T-helper 17 cell (primary cell): ENCODE results near the gene PSG3. TPM values are rescaled to one million over a fixed set of nuclear protein-coding genes. Genes with fewer than 3 reads are reported as not detected.
"Not testable (repeated sequence)": the region's sequence is repeated elsewhere in the genome, so short reads cannot be mapped to it uniquely, and the experiment has no call there.

ENCODE experiments used
- ATAC-seq: fragments of 150-1000 bp; cut with Tn5 transposase; 2 replicates; pipeline ENCODE4 v1.10.0; 2021; ENCODE audit warnings: mild to moderate bottlenecking, moderate library complexity
- DNase-seq, 3 donors: peaks; one replicate each; pipeline versions ENCODE4 v3.0.0 to v3.0.0-alpha.2; 2020 to 2021
- H3K9me3 ChIP-seq: one replicate; pipeline ENCODE4 v1.7.0; 2013; ENCODE audit warnings: low read length, mild to moderate bottlenecking; ENCODE audit not compliant: control insufficient read depth, poor library complexity, severe bottlenecking
- H3K27ac Mint-ChIP-seq: one replicate; pipeline ENCODE4 v1.8.0; 2022; ENCODE audit warnings: mild to moderate bottlenecking, moderate library complexity, mixed read lengths
- H3K27me3 Mint-ChIP-seq: one replicate; pipeline ENCODE4 v1.8.0; 2022; ENCODE audit warnings: mixed read lengths
- H3K36me3 Mint-ChIP-seq: one replicate; pipeline ENCODE4 v1.8.0; 2022; ENCODE audit warnings: low read depth, mixed read lengths
- H3K4me1 Mint-ChIP-seq: one replicate; pipeline ENCODE4 v1.8.0; 2022; ENCODE audit warnings: mild to moderate bottlenecking, mixed read lengths
- H3K4me3 Mint-ChIP-seq: one replicate; pipeline ENCODE4 v1.8.0; 2022; ENCODE audit warnings: mild to moderate bottlenecking, moderate library complexity, mixed read lengths
- total RNA-seq, 4 donors: library from RNA in 2 of 4; stranded (reverse) in 2 of 4; gene quantifications; one replicate each; pipeline ENCODE4 v1.2.3 and lab custom pipeline; 2022 to 2026

PSG3 gene
- total RNA-seq, 2 donors from 2014 or later: 0.42 to 0.65 TPM

DNA sequence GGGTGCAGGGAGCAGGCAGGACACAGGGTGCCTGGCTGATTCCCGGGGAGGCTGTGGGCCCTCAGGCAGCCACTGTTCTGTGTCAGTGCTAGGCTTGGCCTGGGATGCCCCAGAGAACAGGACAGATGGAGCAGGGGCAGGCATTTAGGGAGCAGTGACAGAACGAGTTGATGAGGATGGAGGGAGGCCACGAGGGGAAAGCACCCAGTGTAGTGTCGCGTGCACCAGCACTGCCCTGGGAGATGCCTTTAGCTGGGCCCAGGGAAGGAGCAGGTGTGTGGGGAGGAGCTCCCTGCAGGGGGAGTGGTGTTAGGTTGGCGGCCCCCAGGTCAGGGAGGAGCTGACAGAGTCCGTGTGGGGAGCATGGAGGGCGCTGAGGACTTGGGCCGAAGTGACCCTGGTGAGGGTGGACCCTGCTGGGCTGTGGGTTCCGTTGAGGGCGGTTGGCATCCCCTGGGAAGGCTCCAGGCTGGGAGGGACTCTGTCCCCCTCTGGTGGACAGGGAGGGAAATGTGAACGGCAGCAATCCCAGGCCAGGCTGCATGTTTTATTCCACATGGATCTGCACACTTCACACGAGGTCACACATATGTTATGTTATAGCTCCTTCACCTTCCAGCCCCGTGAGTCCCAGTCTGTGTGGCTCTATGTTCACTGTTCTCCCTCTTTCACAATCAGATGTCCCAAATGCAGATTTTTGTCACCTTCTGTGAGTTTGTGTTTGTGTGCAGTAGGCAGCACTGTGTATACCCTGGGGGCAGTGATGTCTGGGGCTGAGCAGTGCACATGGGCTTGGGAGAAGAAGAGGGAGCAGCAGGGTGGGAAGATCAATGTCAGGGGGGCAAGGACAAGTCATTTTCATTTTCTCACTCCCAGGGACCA is 1.7 kb upstream of the PSG3 start:
- not testable (repeated sequence) for DNase-seq, H3K36me3 Mint-ChIP-seq, H3K4me3 Mint-ChIP-seq, ATAC-seq, H3K4me1 Mint-ChIP-seq, H3K9me3 ChIP-seq, H3K27ac Mint-ChIP-seq
- peaks cover 48% of the 10 kb centered on the region for H3K27me3 Mint-ChIP-seq

DNA sequence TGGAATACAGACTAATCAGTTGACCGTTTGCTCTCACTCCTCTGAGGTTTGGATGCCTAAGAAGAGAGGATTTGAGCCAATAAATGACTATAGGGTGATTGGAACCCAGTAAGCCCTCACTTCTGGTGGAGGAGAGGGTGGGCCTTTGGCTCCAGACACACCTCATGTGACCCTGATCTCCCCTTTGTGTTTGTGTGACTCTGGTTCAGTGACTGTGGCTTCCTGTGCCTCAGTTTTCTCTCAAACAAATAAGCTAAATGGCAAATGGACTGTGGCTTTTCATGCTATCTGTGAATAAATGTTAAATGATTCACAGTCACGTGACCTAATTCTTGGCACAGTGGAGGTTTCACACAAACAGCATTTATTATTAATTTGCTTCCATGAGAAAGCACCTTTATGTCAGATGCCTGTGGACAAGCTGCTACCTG is 2.7 kb downstream of the PSG3 start:
- H3K27me3 Mint-ChIP-seq: peaks cover 60% of the 10 kb centered on the region
- DNase-seq, ATAC-seq, H3K9me3 ChIP-seq, H3K4me3 Mint-ChIP-seq, H3K36me3 Mint-ChIP-seq, H3K27ac Mint-ChIP-seq, H3K4me1 Mint-ChIP-seq: not testable (repeated sequence)

DNA sequence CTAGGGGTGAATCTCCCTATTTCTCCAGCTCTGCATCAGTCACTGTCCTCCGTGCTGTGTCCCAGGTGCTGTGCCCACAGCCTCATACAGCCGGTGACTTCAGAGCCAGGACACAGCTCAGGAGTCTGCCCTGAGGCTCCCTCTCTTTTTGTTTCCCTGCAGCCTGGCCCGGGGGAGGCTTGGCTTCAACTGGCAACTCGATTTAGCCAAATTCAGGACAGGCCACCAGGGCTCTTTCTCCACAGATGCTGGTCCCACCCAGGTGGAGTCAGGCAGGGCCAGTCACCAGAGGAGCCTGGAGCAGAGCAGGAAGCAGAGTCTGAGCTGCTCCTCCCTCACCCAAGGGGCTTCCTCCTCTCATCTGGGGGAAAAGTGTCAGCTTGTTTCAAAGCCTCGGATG is 11.9 kb downstream of the PSG3 start:
- ATAC-seq, H3K4me1 Mint-ChIP-seq, DNase-seq, H3K27ac Mint-ChIP-seq, H3K36me3 Mint-ChIP-seq, H3K4me3 Mint-ChIP-seq, H3K9me3 ChIP-seq: not testable (repeated sequence)
- peaks cover 73% of the 10 kb centered on the region for H3K27me3 Mint-ChIP-seq

DNA sequence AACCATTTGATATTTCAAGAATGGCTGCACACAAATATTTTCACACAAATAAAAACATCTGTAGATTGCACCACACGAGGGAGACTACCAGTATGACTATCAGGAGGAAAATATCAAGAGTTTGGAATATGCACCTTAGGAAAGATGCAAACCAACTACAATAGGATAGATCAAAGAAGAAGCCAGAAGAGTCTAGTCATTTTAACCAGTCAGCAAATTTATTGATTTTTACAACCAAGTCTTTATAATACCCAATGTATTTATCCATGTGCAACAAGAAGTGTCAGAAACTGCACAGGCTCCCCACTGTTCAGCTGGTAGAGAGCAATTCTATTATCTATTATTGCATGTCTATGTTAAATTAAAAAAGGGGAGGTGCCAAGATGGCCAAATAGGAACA is 26.3 kb downstream of the PSG3 start:
- not testable (repeated sequence) for DNase-seq, ATAC-seq, H3K27ac Mint-ChIP-seq, H3K36me3 Mint-ChIP-seq, H3K4me3 Mint-ChIP-seq, H3K9me3 ChIP-seq, H3K4me1 Mint-ChIP-seq
- H3K27me3 Mint-ChIP-seq: peaks cover 22% of the 10 kb centered on the region

DNA sequence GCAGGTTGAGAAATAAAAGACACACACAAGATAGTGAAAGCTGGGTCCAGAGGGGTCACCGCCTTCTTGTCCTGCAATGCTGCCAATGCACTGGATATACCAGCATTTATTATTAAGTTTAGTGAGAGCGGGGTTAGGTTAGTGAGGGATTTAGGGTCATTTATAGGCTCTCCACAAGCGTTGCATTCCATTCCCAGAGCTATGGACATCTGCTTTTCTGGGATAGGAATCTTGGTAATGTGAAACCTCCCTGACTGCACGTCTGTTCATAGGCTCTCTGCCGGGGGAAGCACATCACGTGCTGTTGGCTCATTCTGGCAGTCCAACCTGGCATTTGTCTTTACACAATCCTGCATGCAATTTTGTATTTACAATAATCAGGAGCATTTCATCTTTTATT is 27.5 kb downstream of the PSG3 start:
- not testable (repeated sequence) for H3K4me3 Mint-ChIP-seq, H3K36me3 Mint-ChIP-seq, H3K27ac Mint-ChIP-seq, H3K9me3 ChIP-seq, ATAC-seq, H3K4me1 Mint-ChIP-seq, DNase-seq
- peaks cover 22% of the 10 kb centered on the region for H3K27me3 Mint-ChIP-seq

DNA sequence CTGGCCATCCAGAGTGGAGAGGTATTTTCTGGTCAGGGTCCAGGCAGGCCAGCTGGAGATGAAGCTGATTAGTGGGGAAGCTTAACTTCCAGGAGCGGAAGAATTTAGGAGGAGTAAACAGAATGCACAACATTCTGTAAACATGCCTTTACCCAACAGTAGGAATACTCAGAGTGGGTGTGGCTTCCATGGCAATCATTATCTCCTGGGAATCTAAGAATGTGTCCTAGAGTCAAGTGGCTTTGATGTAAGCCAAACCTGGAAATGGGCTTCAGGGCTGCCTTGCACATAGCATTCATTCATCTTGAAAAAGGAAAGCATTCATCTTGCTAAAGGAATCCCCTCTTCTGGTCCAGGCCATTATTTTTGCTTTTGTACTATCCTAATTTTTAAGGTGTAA is 29.3 kb downstream of the PSG3 start:
- ATAC-seq, H3K27ac Mint-ChIP-seq, H3K4me1 Mint-ChIP-seq, H3K4me3 Mint-ChIP-seq, DNase-seq, H3K9me3 ChIP-seq, H3K36me3 Mint-ChIP-seq: not testable (repeated sequence)
- H3K27me3 Mint-ChIP-seq: peaks cover 22% of the 10 kb centered on the region

DNA sequence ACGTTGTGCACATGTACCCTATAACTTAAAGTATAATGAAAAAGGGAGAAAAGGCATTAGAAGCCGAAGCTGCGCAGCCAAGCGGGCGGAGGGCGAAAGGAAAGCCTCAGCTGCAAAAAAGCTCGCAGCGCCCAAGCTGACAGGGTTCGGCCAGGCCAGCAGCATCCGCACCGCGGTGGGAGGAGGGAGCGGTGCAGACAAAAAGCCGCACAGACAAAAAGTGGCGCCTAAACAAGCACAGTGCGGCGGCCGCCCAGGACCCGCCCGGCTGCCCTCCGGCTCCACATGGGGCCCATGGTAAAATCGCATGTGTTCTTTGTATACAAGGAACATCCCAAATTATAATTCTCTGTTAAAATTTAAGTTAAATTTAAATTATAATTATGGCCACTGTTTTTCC is 42.4 kb downstream of the PSG3 start:
- no peaks in the 10 kb centered on the region for H3K9me3 ChIP-seq
- peaks cover 50% of the 10 kb centered on the region for H3K27me3 Mint-ChIP-seq
- no peak for DNase-seq
- no peak overlapping the region for H3K27ac Mint-ChIP-seq
- no peak for ATAC-seq
- peaks cover 2% of the 10 kb centered on the region for H3K4me1 Mint-ChIP-seq
- H3K36me3 Mint-ChIP-seq: peaks cover 2% of the 10 kb centered on the region
- H3K4me3 Mint-ChIP-seq: no peak overlapping the region

DNA sequence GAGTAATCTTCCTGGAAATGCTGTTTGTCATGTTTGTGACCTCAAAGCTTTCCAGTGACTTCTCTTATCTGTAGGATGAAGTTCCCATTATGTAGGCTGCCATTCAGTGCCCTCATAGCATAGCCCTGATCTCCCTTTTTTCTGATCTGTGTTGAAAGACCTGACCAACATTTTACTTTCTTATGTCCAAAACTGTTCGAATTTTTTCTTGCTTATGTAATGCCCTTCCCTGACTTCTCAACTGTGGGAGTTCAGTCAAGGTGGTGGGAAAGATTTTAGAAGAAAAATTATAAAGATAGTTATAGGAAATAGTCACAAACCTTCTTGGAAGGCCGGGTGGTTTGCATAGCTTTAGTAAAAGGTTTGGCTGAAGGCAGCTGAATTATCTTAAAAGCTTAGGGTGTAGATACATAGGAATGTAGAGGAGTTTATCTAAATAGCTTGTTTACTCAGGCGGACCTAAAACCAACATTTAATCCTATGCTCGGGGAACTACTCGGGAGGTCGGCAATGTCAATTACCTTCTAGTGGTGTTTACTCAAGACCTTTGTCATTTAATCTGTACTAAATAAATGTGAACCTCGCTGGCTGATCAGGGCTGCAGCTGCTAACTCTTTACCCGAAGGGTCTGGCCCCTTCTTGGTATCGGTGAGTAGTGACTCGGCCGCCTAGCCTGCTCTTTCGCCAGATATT is 44.3 kb downstream of the PSG3 start:
- no peaks in the 10 kb centered on the region for H3K9me3 ChIP-seq
- H3K4me3 Mint-ChIP-seq: no peak overlapping the region
- H3K27me3 Mint-ChIP-seq: peaks cover 59% of the 10 kb centered on the region
- peaks cover 2% of the 10 kb centered on the region for H3K4me1 Mint-ChIP-seq
- DNase-seq (no peak), ATAC-seq (no peak)
- H3K36me3 Mint-ChIP-seq: peaks cover 2% of the 10 kb centered on the region
- H3K27ac Mint-ChIP-seq: no peak overlapping the region

DNA sequence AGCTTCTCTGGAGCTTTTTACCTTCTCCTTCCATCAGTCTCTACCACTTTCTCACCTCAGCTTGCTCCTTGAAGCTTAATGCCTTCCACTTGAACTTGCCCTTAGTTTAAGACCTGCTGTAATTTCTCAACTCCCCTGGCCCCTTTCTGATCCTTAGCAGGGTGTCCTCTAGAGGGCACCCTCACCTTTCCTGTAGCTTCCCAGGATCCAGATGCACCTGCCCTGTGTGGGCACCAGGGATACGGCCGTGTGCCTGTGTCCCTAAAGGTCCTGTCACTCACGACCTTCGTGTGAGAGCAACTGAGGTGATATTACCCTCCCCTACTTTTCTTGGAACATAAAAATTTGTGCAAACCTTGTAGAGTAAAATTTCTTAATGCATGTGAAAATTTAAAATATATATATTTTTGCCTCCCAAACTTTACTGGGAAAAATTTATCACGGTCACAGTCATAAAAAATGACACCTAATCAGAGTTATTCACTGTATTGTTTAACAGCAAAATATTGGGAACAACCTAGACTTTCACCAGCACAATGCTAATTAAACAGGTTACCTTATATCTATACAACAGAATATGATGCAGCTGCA is 46.4 kb downstream of the PSG3 start:
- DNase-seq (no peak), ATAC-seq (no peak)
- no peaks in the 10 kb centered on the region for H3K9me3 ChIP-seq
- Mint-ChIP-seq H3K4me3 (no peak overlapping the region), H3K27me3 (peaks cover 51% of the 10 kb centered on the region), H3K36me3 (peaks cover 2% of the 10 kb centered on the region), H3K4me1 (peaks cover 2% of the 10 kb centered on the region), H3K27ac (no peak overlapping the region)

DNA sequence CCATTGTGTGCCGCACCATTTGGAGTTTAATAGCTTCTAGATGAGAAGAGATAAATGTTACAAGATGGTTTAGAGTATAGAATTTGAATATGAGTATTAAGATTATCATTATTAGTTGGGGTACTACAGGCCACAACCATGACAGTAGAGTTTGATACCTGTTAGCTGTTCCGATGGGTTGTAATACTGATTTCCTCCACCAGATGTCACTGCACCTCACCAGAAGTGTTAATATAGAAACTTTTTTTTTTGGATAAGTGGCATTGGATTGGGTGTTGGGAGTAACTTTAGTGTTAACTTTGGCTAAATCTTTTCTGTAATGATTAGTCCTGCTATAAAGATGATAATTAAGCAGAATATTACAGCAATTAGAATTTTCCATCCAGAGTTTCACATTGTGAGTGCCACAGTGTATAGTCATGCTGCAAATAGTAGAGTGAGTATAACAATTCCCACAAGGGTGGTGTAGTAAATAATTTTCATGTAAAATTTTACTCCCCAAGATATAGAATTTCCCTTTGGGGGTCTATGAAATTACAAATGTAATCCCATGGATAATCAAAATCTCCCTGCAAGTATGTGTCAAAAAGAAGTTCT is 56.3 kb downstream of the PSG3 start:
- DNase-seq (peak in 1 of 3 donors; percentile 9), ATAC-seq (no peak)
- Mint-ChIP-seq H3K36me3 (no peaks in the 10 kb centered on the region), H3K4me1 (no peaks in the 10 kb centered on the region), H3K27ac (no peak overlapping the region), H3K27me3 (no peaks in the 10 kb centered on the region), H3K4me3 (no peak overlapping the region)
- peaks cover 10% of the 10 kb centered on the region for H3K9me3 ChIP-seq

DNA sequence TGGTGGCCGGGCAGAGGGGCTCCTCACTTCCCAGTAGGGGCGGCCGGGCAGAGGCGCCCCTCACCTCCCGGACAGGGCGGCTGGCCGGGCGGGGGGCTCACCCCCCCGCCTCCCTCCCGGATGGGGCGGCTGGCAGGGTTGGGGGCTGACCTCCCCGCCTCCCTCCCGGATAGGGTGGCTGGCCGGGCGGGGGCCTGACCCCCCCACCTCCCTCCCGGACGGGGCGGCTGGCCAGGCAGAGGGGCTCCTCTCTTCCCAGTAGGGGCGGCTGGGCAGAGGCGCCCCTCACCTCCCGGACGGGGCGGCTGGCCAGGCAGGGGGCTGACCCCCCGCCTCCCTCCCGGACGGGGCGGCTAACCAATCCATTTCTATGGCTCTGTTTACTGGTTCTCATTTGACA is 64.0 kb downstream of the PSG3 start:
- not testable (repeated sequence) for DNase-seq, H3K4me3 Mint-ChIP-seq, H3K27ac Mint-ChIP-seq, H3K27me3 Mint-ChIP-seq, H3K36me3 Mint-ChIP-seq, H3K9me3 ChIP-seq, H3K4me1 Mint-ChIP-seq, ATAC-seq

DNA sequence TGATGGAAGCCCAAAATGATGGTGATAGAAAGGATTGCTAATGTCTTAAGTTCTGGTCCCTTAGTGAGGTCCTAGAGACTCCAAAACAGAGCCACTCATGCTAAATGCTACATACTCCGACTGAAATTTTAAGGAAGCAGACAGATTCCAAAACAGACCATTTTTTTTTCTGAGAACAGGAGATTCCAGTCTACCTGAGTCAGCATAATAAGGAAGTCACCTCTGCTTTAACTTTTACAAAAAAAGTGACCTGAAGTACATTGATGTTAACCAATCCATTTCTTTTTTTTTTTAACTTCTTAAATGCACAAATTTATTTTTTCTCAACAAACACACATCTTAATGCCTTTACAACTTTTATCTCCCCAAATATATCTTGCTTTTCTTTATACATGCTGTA is 65.7 kb downstream of the PSG3 start:
- not testable (repeated sequence) for H3K27me3 Mint-ChIP-seq, H3K4me1 Mint-ChIP-seq, ATAC-seq

More for the DNA sequence above, 65.7 kb downstream of the PSG3 start:
- not testable (repeated sequence) for H3K36me3 Mint-ChIP-seq, DNase-seq, H3K4me3 Mint-ChIP-seq, H3K9me3 ChIP-seq, H3K27ac Mint-ChIP-seq
